Natural killer cell treated with Interleukin-12 subunit alpha and Interleukin-12 subunit beta and Interleukin-15 and Interleukin-18, amount 100 ng/mL, for 72 hours (primary cell): Measurements from ENCODE around the gene C6orf89. TPM values are rescaled to one million over a fixed set of nuclear protein-coding genes. Genes with fewer than 3 reads are reported as not detected.
"Not testable (repeated sequence)": the region's sequence is repeated elsewhere in the genome, so short reads cannot be mapped to it uniquely, and the experiment has no call there.

Experiments used
- ATAC-seq, 2 donors: fragments of 150-1000 bp; cut with Tn5 transposase in 1 of 2; sonication (Bioruptor Pico), chemical (Tn5 transposase) in 1 of 2; 2 replicates each; pipeline ENCODE4 v1.10.0; 2021
- DNase-seq: peaks from one replicate; pipeline ENCODE4 v3.0.0; 2022; ENCODE audit warnings: low spot score
- H3K27ac Mint-ChIP-seq, 2 donors: 1 replicate in 1 of 2; 2 replicates in 1 of 2; pipeline ENCODE4 v1.8.0; 2022; ENCODE audit warnings: mixed read lengths in 2 of 2, mild to moderate bottlenecking in 1 of 2, moderate library complexity in 1 of 2
- H3K27me3 Mint-ChIP-seq, 2 donors: 1 replicate in 1 of 2; 2 replicates in 1 of 2; pipeline ENCODE4 v1.8.0; 2022; ENCODE audit warnings: mixed read lengths in 2 of 2
- H3K36me3 Mint-ChIP-seq: one replicate; pipeline ENCODE4 v1.8.0; 2022; ENCODE audit warnings: mixed read lengths
- H3K4me1 Mint-ChIP-seq, 2 donors: 1 replicate in 1 of 2; 2 replicates in 1 of 2; pipeline ENCODE4 v1.8.0; 2022; ENCODE audit warnings: low read depth in 2 of 2, mixed read lengths in 2 of 2, mild to moderate bottlenecking in 1 of 2
- H3K4me3 Mint-ChIP-seq: one replicate; pipeline ENCODE4 v1.8.0; 2022; ENCODE audit warnings: mixed read lengths
- H3K9me3 Mint-ChIP-seq: 2 replicates; pipeline ENCODE4 v1.8.0; 2022; ENCODE audit warnings: mixed read lengths
- total RNA-seq, 2 donors: library from RNA; stranded (reverse); gene quantifications; one replicate each; pipeline ENCODE4 v1.2.3, GENCODE V29; 2022

Gene C6orf89
- total RNA-seq, 2 donors from 2014 or later: 40.4 to 44.4 TPM

- no peak for ATAC-seq
- Mint-ChIP-seq H3K4me3 (no peak overlapping the region), H3K27me3 (no peaks in the 10 kb centered on the region), H3K9me3 (no peaks in the 10 kb centered on the region), H3K4me1 (peaks cover 0 to 12% of the 10 kb centered on the region in 2 donors), H3K27ac (no peak overlapping the region), H3K36me3 (peaks cover 5% of the 10 kb centered on the region)
- DNase-seq: no peak
Observed at GRCh38 chr6:36927691-36928546, 42.2 kb downstream of the C6orf89 start.

GRCh38 chr6:36928547-36928918, 42.8 kb downstream of the C6orf89 start:
- Mint-ChIP-seq H3K27me3 (no peaks in the 10 kb centered on the region), H3K9me3 (no peaks in the 10 kb centered on the region), H3K36me3 (peaks cover 5% of the 10 kb centered on the region), H3K4me1 (peaks cover 0 to 12% of the 10 kb centered on the region in 2 donors), H3K4me3 (no peak overlapping the region), H3K27ac (no peak overlapping the region)
- DNase-seq (no peak), ATAC-seq (no peak)

- H3K9me3 Mint-ChIP-seq: no peaks in the 10 kb centered on the region
- ATAC-seq: no peak
- no peak overlapping the region for H3K27ac Mint-ChIP-seq
- no peaks in the 10 kb centered on the region for H3K27me3 Mint-ChIP-seq
- no peak for DNase-seq
- H3K4me3 Mint-ChIP-seq: no peak overlapping the region
- peaks cover 5% of the 10 kb centered on the region for H3K36me3 Mint-ChIP-seq
- peaks cover 0 to 10% of the 10 kb centered on the region in 2 donors for H3K4me1 Mint-ChIP-seq
Observed at GRCh38 chr6:36929152-36929551, 43.4 kb downstream of the C6orf89 start.

GRCh38 chr6:36929607-36930006, 43.9 kb downstream of the C6orf89 start:
- peaks cover 0 to 6% of the 10 kb centered on the region in 2 donors for H3K4me1 Mint-ChIP-seq
- peaks cover 5% of the 10 kb centered on the region for H3K36me3 Mint-ChIP-seq

GRCh38 chr6:36930483-36930882, 44.7 kb downstream of the C6orf89 start:
- no peak overlapping the region for H3K27ac Mint-ChIP-seq
- H3K4me1 Mint-ChIP-seq: peaks cover 0 to 5% of the 10 kb centered on the region in 2 donors
- peaks cover 4% of the 10 kb centered on the region in 2 donors for H3K27me3 Mint-ChIP-seq
- no peaks in the 10 kb centered on the region for H3K9me3 Mint-ChIP-seq
- ATAC-seq (peak in 1 of 2 donors; percentile 45), DNase-seq (no peak)
- peaks cover 5% of the 10 kb centered on the region for H3K36me3 Mint-ChIP-seq
- H3K4me3 Mint-ChIP-seq: no peak overlapping the region

More at GRCh38 chr6:36929607-36930006, 43.9 kb downstream of the C6orf89 start:
- DNase-seq: no peak
- Mint-ChIP-seq H3K27me3 (no peaks in the 10 kb centered on the region), H3K9me3 (no peaks in the 10 kb centered on the region), H3K27ac (no peak overlapping the region), H3K4me3 (no peak overlapping the region)
- no peak for ATAC-seq

GRCh38 chr6:36933102-36933501, 47.4 kb downstream of the C6orf89 start:
- H3K27ac Mint-ChIP-seq: no peak overlapping the region
- no peaks in the 10 kb centered on the region for H3K9me3 Mint-ChIP-seq

GRCh38 chr6:36933519-36933918, 47.8 kb downstream of the C6orf89 start:
- no peak overlapping the region for H3K4me3 Mint-ChIP-seq
- no peak overlapping the region for H3K27ac Mint-ChIP-seq
- H3K9me3 Mint-ChIP-seq: no peaks in the 10 kb centered on the region
- no peaks in the 10 kb centered on the region for H3K4me1 Mint-ChIP-seq
- H3K36me3 Mint-ChIP-seq: no peaks in the 10 kb centered on the region
- DNase-seq (no peak), ATAC-seq (no peak)
- peaks cover 9 to 11% of the 10 kb centered on the region in 2 donors for H3K27me3 Mint-ChIP-seq

More at GRCh38 chr6:36933102-36933501, 47.4 kb downstream of the C6orf89 start:
- no peaks in the 10 kb centered on the region for H3K36me3 Mint-ChIP-seq
- H3K27me3 Mint-ChIP-seq: peaks cover 9 to 11% of the 10 kb centered on the region in 2 donors
- ATAC-seq: no peak
- no peak overlapping the region for H3K4me3 Mint-ChIP-seq
- DNase-seq: no peak
- no peaks in the 10 kb centered on the region for H3K4me1 Mint-ChIP-seq

GRCh38 chr6:36934901-36935300, 49.1 kb downstream of the C6orf89 start:
- H3K27ac Mint-ChIP-seq: no peak overlapping the region
- DNase-seq: no peak
- H3K4me3 Mint-ChIP-seq: no peak overlapping the region
- H3K27me3 Mint-ChIP-seq: peaks cover 9 to 15% of the 10 kb centered on the region in 2 donors
- H3K36me3 Mint-ChIP-seq: no peaks in the 10 kb centered on the region
- ATAC-seq: no peak
- no peaks in the 10 kb centered on the region for H3K4me1 Mint-ChIP-seq
- H3K9me3 Mint-ChIP-seq: no peaks in the 10 kb centered on the region

GRCh38 chr6:36936824-36937223, 51.1 kb downstream of the C6orf89 start:
- no peak for ATAC-seq
- H3K4me3 Mint-ChIP-seq: no peak overlapping the region
- H3K27me3 Mint-ChIP-seq: peaks cover 9 to 18% of the 10 kb centered on the region in 2 donors
- no peaks in the 10 kb centered on the region for H3K9me3 Mint-ChIP-seq
- DNase-seq: no peak
- H3K4me1 Mint-ChIP-seq: no peaks in the 10 kb centered on the region
- H3K36me3 Mint-ChIP-seq: no peaks in the 10 kb centered on the region
- no peak overlapping the region for H3K27ac Mint-ChIP-seq

- no peak for ATAC-seq
- DNase-seq: no peak
- Mint-ChIP-seq H3K4me3 (no peak overlapping the region), H3K27ac (no peak overlapping the region), H3K36me3 (no peaks in the 10 kb centered on the region), H3K27me3 (peaks cover 9 to 18% of the 10 kb centered on the region in 2 donors), H3K9me3 (no peaks in the 10 kb centered on the region), H3K4me1 (no peaks in the 10 kb centered on the region)
Observed at GRCh38 chr6:36937896-36938295, 52.1 kb downstream of the C6orf89 start.

GRCh38 chr6:36938536-36938935, 52.8 kb downstream of the C6orf89 start:
- peaks cover 16 to 22% of the 10 kb centered on the region in 2 donors for H3K27me3 Mint-ChIP-seq
- no peaks in the 10 kb centered on the region for H3K4me1 Mint-ChIP-seq
- no peak overlapping the region for H3K4me3 Mint-ChIP-seq
- DNase-seq: no peak
- no peaks in the 10 kb centered on the region for H3K9me3 Mint-ChIP-seq
- no peak overlapping the region for H3K27ac Mint-ChIP-seq
- ATAC-seq: no peak
- H3K36me3 Mint-ChIP-seq: no peaks in the 10 kb centered on the region

GRCh38 chr6:36939005-36939404, 53.3 kb downstream of the C6orf89 start:
- not testable (repeated sequence) for ATAC-seq, H3K36me3 Mint-ChIP-seq, H3K9me3 Mint-ChIP-seq, H3K4me1 Mint-ChIP-seq, H3K27ac Mint-ChIP-seq, DNase-seq, H3K4me3 Mint-ChIP-seq
- peaks cover 17 to 23% of the 10 kb centered on the region in 2 donors for H3K27me3 Mint-ChIP-seq

GRCh38 chr6:36940027-36940426, 54.3 kb downstream of the C6orf89 start:
- Mint-ChIP-seq H3K27me3 (peaks cover 17 to 23% of the 10 kb centered on the region in 2 donors), H3K4me1 (no peaks in the 10 kb centered on the region)

GRCh38 chr6:36941561-36941960, 55.8 kb downstream of the C6orf89 start:
- peaks cover 8 to 16% of the 10 kb centered on the region in 2 donors for H3K27me3 Mint-ChIP-seq
- not testable (repeated sequence) for H3K36me3 Mint-ChIP-seq, DNase-seq, H3K9me3 Mint-ChIP-seq, H3K27ac Mint-ChIP-seq, H3K4me1 Mint-ChIP-seq, H3K4me3 Mint-ChIP-seq, ATAC-seq

More at GRCh38 chr6:36940027-36940426, 54.3 kb downstream of the C6orf89 start:
- ATAC-seq: no peak
- H3K27ac Mint-ChIP-seq: no peak overlapping the region
- DNase-seq: no peak
- H3K9me3 Mint-ChIP-seq: no peaks in the 10 kb centered on the region
- no peaks in the 10 kb centered on the region for H3K36me3 Mint-ChIP-seq
- no peak overlapping the region for H3K4me3 Mint-ChIP-seq
